Left ventricle myocardium superior (tissue), 1 donor: ENCODE results near the gene COPS2. TPM values are rescaled to one million over a fixed set of nuclear protein-coding genes. Genes with fewer than 3 reads are reported as not detected.
"Not testable (repeated sequence)": the region's sequence is repeated elsewhere in the genome, so short reads cannot be mapped to it uniquely, and the experiment has no call there.

ENCODE experiments used
- ATAC-seq: fragments of 200-7000 bp; cut with Tn5 transposase; one replicate; pipeline ENCODE4 v1.9.1; 2020; ENCODE audit warnings: mild to moderate bottlenecking, moderate library complexity
- DNase-seq: peaks from one replicate; pipeline ENCODE4 v3.0.0-alpha.2; 2020
- intact Hi-C: fragments of 100-400 bp; cut with micrococcal nuclease; formaldehyde crosslinking; loops from one replicate; pipeline ENCODE4 v1.11.0; 2022
- microRNA-seq: library from miRNA; unstranded; fragments of <30 nt; microRNA quantifications from one replicate; pipeline ENCODE4 v1.2.0, GENCODE V29; 2020; ENCODE audit warnings: borderline number of aligned reads
- total RNA-seq: library from RNA; stranded (reverse); fragmentation: NEBNext Ultra II Directional; extraction: Animal tissue kit (Norgen Biotek cat#: 25700); gene quantifications from one replicate; pipeline ENCODE4 v1.2.1, GENCODE V29; 2021
- donor health status: DM: no; HTN: yes; CAD: no; lungs with severe emphysema.

The COPS2 gene
- total RNA-seq, 1 donor from 2014 or later = 84.6 TPM

- ATAC-seq, DNase-seq, intact Hi-C loops: not testable (repeated sequence)
Measured at GRCh38 chr15:49074589-49075287, 80.7 kb downstream of the COPS2 start.

Small RNA genes lying within 50 kb of the gene (microRNA-seq; reads per million reads assigned to microRNA genes)
- gene MIR4716 = not detected

Other genes with a start within 250 kb of the COPS2 start
- 2.4 TPM for gene SHC4, start 191.7 kb downstream of the COPS2 start, total RNA-seq
- gene SECISBP2L, start 109.2 kb downstream of the COPS2 start, total RNA-seq = 42.7 TPM
- gene GALK2, start 14.6 kb upstream of the COPS2 start, total RNA-seq = 38.3 TPM